Cardiac fibroblast (primary cell): ENCODE data around the gene CCDC68.

Experiments used
- DNase-seq, 2 donors: peaks; one replicate each; pipeline versions ENCODE4 v3.0.0 to v3.0.0-alpha.2; 2010; ENCODE audit warnings: low read depth in 2 of 2
- H3K4me3 ChIP-seq, 2 donors: replicated peaks in 1 of 2; 1 replicate in 1 of 2; 2 replicates in 1 of 2; pipeline ENCODE4 v1.5.1; 2011; ENCODE audit warnings: low read depth in 2 of 2, low read length in 2 of 2, mild to moderate bottlenecking in 2 of 2, moderate library complexity in 1 of 2
- CTCF ChIP-seq: IDR thresholded peaks from one replicate; pipeline ENCODE4 v1.5.1; 2011; ENCODE audit warnings: low read depth, mild to moderate bottlenecking, low read length, inconsistent platforms

CCDC68 gene

GRCh38 chr18:54999016-54999415 is 39.8 kb upstream of the CCDC68 start:
- H3K4me3 ChIP-seq, result no peak overlapping the region
- no peak for DNase-seq

GRCh38 chr18:54995421-54996143 is 36.3 kb upstream of the CCDC68 start:
- no peak for DNase-seq
- H3K4me3 ChIP-seq, result no peak overlapping the region
- TF ChIP-seq CTCF, result no peak

More at GRCh38 chr18:54999016-54999415, 39.8 kb upstream of the CCDC68 start:
- TF ChIP-seq CTCF, result no peak

- no peak for DNase-seq
- H3K4me3 ChIP-seq, result no peak overlapping the region
- TF ChIP-seq CTCF, result no peak
These were observed 32.7 kb upstream of the CCDC68 start for GRCh38 chr18:54991981-54992380.

- no peak for TF ChIP-seq CTCF
- DNase-seq, result no peak
- no peak overlapping the region for H3K4me3 ChIP-seq
These were observed 25.6 kb upstream of the CCDC68 start for GRCh38 chr18:54984908-54985307.

- no peak overlapping the region for H3K4me3 ChIP-seq
- TF ChIP-seq CTCF, result no peak
- no peak for DNase-seq
These were observed 24.5 kb upstream of the CCDC68 start for GRCh38 chr18:54983791-54984190.

- H3K4me3 ChIP-seq, result no peak overlapping the region
- peak; percentile 38 for TF ChIP-seq CTCF
- DNase-seq, result peak; percentile 80 to 89
These were observed 23.9 kb upstream of the CCDC68 start for GRCh38 chr18:54983041-54983686.
